Stomach (tissue), 4 donors: Measurements from ENCODE around the gene MYO5B.

Experiments used
- POLR2A ChIP-seq, 4 donors: fragments of 450-650 bp; IDR thresholded peaks; one replicate each; pipeline ENCODE4 v1.6.1; 2016; ENCODE audit warnings: antibody characterized with exemption in 4 of 4, control low read depth in 2 of 4, mild to moderate bottlenecking in 1 of 4, moderate library complexity in 1 of 4
- POLR2AphosphoS5 ChIP-seq, 3 donors: sonication (generic); formaldehyde crosslinking; IDR thresholded peaks; one replicate each; pipeline ENCODE4 v1.6.1; 2016; ENCODE audit warnings: antibody characterized with exemption in 3 of 3

- TF ChIP-seq POLR2AphosphoS5 (IDR thresholded peaks at IDR 0.05) (no peak), POLR2A (IDR thresholded peaks at IDR 0.05) (no peak)
Measured at GRCh38 chr18:49931179-49931578, 263.8 kb downstream of the MYO5B start.
